Vagina (tissue), 2 donors: ENCODE results near the gene HOTAIR.

ENCODE experiments used
- POLR2A ChIP-seq, 2 donors: fragments of 450-650 bp; IDR thresholded peaks; one replicate each; pipeline ENCODE4 v1.6.1; 2017; ENCODE audit warnings: antibody characterized with exemption in 2 of 2, mild to moderate bottlenecking in 2 of 2, moderate library complexity in 2 of 2
- TF ChIP-seq, protein P1 (sequence below), 3 experiments: fragments of 450-650 bp in 2 of 3; fragments of 200-600 bp in 1 of 3; sonication (generic) in 1 of 3; IDR thresholded peaks; one replicate each; pipeline ENCODE4 v1.5.1; 2017 to 2019; ENCODE audit warnings: antibody characterized with exemption in 3 of 3, mild to moderate bottlenecking in 2 of 3, moderate library complexity in 2 of 3

DNA sequence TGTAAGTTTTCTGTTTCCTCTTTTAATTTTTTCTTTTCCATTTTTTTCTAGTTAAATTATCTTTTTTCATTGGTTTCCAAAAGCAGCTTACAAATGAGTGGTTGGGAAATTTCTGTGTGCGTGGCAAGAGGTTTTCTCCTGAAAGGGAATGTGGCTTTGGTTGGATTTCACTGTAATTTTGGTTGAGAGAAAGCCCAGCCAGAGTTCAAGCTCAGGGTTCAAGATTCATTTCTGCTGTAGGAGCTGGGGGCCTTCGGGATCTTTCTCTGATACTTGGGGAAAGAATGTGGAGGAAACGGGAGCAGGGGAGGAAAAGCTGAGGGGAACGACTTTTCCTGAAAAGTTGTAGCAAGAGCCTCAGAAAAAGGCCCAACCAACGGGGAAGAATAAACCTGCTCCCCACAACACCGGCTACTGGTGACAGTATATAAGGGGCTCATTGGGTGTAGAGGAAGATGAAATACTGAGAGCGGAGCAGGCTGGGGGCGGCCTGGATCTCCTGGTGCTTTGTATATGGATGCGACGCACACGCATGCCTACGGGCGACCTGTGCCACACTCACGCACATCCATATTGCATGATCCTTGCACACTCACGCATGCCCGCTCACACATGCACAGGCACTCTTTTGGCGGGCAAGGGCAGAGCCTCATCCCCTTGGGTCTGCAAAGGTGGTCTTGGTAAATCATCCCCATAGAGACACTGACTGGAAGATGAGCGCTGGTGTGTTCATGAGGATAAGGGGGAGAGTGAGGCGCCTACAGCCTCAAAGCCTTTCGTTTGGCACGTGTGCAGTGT, 12.1 kb upstream of the HOTAIR start:
- TF ChIP-seq, protein P1, sequence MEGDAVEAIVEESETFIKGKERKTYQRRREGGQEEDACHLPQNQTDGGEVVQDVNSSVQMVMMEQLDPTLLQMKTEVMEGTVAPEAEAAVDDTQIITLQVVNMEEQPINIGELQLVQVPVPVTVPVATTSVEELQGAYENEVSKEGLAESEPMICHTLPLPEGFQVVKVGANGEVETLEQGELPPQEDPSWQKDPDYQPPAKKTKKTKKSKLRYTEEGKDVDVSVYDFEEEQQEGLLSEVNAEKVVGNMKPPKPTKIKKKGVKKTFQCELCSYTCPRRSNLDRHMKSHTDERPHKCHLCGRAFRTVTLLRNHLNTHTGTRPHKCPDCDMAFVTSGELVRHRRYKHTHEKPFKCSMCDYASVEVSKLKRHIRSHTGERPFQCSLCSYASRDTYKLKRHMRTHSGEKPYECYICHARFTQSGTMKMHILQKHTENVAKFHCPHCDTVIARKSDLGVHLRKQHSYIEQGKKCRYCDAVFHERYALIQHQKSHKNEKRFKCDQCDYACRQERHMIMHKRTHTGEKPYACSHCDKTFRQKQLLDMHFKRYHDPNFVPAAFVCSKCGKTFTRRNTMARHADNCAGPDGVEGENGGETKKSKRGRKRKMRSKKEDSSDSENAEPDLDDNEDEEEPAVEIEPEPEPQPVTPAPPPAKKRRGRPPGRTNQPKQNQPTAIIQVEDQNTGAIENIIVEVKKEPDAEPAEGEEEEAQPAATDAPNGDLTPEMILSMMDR (IDR thresholded peaks at IDR 0.05): no peak
- no peak for TF ChIP-seq POLR2A (IDR thresholded peaks at IDR 0.05)
